Stimulated activated CD8-positive, alpha-beta memory T cell treated with anti-CD3 and anti-CD28 coated beads, Interleukin-7, amount 100 ng/mL, for 4 hours (primary cell): ENCODE data around the gene FRZB.
"Not testable (repeated sequence)": the region's sequence is repeated elsewhere in the genome, so short reads cannot be mapped to it uniquely, and the experiment has no call there.

Experiments
- DNase-seq, 2 donors: peaks; one replicate each; pipeline ENCODE4 v3.0.0-alpha.2; 2020; ENCODE audit warnings: low read depth in 2 of 2

The FRZB gene

DNA sequence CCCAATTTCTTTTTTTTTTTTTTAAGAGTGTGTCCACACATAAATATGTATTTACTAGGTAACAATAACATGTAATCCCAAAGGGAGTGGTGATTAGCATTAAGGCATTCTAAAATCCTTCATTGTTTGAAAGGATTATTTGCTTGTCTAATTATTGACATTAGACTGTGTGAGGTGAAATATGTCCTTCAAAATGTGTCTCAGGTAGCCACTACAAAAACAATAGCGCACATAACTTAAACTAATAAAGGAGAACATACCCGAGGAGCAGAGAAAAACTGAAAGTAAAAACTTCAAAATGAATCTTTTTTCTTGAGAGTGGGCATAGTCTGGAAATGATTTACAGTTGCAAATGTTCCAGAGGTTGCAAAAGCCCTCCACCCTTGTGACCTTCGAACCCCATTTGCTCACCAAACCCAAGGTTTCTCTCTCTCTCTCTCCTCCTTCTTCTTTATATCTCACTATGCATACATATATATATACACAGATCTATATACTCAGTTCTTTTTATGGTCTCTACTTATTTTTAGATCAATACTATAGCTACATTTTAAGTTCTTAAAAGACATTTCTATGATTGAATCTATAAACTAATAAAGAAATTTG lies 24.4 kb upstream of the FRZB start:
- DNase-seq = no peak

DNA sequence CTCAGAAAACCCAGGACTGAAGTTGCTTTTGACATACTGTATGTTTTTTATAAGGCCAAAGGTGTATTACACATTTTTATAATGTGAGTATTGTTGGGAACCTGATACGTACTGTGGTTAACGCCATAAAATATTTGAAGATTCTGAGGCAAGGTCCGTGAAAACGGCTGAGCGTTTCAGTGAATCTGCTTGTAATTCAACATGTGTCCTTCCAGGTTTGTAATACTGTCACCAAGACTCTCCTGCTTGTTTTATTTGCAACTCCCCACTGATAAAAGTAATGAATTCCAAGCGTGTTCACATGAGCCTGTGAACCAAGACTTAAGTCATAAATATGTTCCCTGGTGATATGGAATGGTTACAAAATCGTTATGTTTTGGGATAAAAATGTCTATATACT lies 23.9 kb upstream of the FRZB start:
- DNase-seq = no peak

DNA sequence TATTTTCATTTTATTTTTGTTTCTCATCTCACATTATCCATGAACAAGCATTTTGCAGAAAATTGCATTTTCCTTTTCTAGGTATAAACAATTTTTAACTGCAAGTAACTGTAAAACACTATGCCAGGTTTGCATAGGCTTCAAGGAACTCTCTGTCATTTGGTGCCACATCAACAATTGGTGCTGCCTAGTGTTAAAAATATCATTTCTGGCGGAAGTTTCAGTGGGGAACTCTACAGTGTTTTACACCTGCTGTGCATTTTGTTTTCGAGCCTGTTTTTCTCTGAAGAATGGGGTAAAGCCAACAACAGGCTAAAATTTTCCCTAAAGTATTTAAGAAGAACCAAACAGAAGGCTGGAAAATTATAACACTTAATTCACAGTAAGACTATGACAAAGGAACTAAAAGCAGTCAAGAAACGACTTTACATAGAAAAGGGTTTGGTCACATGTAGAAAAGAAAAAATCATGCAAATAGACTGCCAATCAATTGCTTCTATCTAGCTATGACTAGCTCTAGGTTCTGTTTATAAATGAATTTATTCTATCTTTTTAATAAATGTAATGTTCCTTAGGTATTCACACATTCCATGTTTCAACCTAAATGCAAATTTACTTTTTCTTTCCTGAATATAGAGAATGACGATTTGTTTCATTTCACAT lies 21.4 kb upstream of the FRZB start:
- DNase-seq = no peak

DNA sequence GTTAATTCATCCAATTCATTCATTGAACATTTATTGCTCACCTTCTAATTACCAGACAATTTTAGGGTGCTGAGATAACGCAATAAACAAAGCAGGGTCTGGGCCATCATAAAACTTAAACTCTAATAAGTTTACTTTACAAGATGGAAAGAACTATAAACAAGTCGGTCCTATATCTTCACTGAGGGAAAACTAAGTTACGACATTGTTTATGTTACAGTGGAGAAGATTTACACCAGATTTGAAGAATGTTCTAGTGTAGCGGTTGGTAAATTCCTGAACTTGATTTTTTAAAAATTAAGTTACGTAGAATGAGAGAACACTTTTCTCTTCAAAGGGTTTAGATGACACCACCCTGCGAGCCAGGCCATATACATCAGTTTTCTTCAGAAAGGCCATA lies 20.7 kb upstream of the FRZB start:
- no peak for DNase-seq

DNA sequence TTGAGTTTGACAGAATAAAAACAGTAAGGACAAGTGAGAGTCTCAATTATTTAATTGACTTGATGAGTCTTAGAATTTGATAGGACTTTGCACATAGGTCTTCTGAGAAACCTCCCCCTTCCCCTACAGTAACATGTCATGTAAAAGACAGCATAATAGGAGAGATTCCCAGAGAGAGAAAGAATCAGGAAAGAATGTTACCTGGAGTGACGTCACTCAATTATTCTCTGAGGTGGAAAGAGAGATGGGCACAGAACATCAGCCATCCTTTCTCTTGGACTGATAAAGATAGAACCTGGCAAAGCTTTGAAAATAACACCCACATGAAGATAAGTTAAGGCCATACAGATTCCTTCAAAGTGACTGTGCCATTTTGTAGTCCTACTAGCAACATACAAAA lies 19.3 kb upstream of the FRZB start:
- DNase-seq = no peak

DNA sequence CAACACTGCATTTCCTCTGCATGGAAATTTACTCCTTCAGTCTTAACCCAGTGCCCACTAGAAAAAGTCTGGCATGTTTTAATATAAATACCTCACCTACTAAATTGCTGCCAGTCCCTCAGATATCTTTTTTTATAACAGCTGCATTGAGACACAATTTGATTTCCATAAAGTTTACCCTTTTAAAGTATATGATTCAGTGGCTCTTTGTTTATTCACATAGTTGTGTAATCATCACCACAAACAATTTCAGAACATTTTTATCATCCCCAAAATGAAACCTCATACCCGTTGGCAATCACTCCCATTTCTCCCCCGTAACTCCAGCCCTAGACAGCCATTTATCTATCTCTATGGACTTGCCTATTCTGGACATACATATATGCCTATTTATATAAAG lies 17.0 kb upstream of the FRZB start:
- no peak for DNase-seq

DNA sequence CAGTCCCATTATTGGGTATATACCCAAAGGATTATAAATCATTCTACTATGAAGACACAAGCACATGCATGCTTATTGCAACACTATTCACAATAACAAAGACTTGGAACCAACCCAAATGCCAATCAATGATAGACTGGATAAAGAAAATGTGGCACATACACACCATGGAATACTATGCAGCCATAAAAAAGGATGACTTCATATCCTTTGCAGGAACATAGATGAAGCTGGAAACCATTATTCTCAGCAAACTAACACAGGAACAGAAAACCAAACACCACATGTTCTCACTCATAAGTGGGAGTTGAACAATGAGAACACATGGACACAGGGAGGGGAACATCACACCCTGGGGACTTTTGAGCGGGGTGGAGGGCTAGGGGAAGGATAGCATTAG lies 13.7 kb upstream of the FRZB start:
- DNase-seq = not testable (repeated sequence)

DNA sequence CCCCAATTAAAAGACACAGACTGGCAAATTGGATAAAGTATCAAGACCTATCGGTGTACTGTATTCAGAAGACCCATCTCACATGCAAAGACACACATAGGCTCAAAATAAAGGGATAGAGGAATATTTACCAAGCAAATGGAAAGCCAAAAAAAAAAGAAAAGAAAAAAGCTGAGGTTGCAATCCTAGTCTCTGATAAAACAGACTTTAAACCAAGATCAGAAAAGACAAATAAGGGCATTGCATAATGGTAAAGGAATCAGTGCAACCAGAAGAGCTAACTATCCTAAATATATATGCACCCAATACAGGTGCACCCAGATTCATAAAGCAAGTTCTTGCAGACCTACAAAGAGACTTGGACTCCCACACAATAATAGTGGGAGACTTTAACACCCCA lies 10.2 kb upstream of the FRZB start:
- not testable (repeated sequence) for DNase-seq

DNA sequence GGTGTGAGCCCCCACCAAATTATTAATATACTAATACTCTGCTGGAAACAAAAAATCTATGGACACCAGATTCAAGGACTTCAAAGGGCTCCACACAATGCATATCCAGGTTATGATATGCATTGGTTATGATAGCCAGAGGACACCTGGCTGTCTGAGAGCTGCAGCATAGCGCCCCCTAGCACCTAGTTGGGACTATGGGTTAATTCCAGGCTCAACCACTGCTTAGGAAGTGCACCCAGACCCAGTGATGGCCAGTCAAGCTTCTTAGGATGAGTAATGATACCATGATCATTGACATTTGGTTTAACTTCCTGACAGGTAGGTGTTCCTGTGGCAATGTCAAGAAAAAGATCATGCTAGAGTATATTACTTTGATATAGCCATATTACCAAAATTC lies 3.8 kb upstream of the FRZB start:
- no peak for DNase-seq

DNA sequence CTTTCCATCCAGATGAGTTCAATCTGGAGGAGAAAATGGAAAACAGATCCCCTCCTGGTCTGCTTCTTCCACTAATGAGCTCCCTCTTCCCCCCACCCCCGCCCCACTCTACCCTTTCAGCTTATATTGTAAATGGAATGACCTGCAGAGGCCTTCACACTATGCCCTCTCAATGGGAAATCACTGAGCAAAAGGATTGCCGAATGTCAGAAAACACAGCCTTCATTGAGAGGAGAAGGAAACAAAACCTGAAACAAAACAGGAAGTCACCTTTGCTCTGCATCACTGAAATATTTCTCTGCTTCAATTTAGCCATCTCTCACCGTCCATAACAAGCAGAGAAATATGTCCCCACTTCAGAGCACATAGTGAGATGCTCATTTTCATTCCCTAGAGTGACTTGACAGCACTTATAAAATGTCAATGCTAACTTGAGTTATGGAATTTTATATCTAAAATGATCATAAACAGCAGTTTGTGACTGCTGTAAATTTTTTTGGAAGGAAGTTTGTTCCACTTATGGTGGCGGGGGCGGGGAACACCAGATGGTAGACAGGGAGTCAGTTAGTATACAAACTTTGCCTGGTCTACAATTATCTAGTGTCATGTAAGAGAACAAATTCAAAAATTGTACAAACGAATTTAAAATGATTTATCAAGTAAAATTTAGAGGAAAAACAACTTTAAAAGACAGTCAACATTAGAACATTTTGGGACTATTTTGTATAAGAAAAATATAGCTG lies 1.8 kb upstream of the FRZB start:
- DNase-seq = no peak

DNA sequence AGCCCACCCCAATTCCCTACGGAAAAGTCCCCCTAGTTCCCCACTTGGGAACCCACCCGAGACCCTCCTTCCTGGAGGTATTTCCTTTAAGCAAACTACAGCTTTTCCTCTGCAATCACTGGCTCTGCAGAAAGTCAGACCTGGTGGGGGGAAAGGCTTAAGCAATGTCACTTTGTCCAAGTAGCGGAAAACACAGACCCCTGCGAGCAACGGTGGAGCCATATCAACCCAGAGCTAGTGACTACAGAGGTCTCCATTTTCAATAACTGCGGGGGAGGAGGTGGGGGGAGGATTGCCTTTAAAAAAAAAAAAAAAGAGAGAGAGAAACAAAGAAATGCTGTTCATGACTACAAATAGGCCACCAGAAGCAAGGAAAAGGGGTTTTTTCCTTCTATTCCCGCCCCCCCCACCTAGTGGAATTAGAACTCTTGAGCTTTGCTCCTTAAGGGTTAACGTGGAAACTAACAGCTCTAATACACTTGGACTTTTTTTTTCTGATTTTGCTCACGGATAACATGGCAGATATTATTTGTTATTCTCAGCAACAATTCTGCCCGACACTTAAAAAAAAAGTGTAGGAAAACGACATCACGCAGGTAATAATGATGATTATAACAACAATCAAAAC lies 1.1 kb upstream of the FRZB start:
- DNase-seq = no peak

DNA sequence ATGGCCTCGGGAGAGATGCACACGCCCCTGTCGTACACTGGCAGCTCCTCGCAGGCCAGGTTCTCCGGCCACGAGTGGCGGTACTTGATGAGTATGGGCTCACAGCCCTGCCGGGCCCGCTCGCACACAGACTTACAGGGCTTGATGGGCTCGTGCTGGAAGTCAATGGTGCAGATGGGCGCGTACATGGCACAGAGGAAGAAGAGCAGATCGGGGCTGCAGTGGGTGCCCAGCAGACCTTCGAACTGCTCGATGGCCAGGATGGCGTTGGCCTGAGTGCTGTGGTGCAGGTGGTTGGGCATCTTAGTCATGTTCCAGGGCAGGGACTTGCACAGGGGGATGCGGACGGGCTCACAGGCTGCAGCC lies 359 bp downstream of the FRZB start:
- DNase-seq = no peak

DNA sequence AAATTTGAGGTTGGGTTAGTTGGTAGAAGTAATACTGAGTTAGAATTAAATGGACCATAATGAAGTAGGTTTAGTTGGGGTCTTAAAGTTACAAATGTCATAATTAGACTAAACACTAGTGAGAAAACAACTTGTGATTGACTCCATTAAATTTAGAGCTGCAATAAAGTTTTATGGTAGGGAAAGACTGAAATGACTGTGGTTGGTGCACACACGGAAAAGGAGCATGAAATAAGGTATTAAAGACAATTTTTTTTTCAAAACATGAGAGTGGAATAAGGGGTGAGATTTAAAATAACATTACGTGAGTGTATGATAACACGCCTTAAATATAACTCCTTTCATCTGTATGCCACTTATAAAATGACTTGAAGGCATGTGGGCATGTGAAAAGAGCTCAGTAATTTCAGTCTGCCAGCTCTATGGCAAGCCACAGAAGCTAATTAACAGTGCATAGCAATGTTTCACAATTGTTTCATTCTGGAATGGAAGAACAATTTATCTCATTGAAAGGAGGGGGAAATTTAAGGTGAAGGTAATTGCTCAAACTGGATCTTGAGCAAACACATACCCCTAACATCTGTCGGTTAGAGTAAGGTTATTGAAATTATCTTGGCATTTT lies 1.4 kb downstream of the FRZB start:
- no peak for DNase-seq

DNA sequence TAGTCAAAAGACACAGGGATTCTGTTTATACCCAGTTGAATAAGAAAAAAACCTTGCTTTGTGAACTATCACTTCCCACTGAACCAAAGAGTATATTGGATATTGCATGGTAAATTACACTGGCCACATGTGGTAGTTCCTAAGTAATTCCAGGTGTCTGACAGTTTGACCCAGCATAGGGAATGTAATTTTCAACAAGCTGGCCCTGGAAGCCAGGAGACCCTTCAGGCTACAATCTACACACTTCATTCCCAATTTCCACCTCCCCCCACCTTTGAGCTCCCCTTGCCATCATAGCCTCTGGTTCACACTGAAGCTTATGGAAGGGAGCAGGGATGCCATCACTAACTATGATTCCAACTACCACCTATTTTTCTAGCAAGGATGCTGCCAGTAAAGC lies 2.8 kb downstream of the FRZB start:
- DNase-seq = no peak

DNA sequence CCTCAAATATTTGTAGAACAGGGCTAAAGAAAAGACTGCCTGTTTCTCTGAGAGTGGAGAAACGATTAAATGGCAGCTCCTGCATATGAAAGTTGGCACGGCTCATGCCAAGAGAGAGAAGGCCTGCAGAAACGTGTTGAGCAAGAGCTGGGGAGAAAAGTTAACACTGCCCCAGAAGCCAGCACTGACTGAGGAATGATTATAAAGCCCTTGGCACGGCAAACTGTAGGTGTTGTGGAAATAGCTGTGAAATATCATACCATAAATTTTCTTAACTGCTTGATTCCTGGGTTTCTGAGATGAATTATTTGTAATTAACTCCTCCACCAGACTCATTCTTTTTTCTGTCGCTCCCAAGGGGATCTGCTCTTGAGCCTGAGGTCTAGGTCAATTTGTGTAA lies 4.3 kb downstream of the FRZB start:
- DNase-seq = no peak

DNA sequence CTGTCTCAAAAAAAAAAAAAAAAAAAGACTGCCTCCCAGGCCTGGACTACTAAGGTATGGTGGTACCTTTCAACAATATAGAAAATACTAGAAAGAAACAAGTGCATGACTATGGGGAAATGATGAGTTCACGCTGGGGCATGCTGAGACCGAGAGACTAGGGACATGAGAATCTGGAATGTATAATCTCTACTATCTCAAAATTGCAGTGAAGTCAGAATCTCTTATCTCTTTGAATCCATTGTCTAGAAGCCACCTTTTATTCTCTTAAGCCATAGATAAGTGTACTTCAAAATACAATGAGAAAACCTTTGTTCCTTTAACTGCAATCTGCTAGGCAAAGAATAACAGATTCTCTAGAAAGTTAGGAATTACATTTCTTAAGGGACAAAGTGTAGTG lies 5.6 kb downstream of the FRZB start:
- DNase-seq = no peak

DNA sequence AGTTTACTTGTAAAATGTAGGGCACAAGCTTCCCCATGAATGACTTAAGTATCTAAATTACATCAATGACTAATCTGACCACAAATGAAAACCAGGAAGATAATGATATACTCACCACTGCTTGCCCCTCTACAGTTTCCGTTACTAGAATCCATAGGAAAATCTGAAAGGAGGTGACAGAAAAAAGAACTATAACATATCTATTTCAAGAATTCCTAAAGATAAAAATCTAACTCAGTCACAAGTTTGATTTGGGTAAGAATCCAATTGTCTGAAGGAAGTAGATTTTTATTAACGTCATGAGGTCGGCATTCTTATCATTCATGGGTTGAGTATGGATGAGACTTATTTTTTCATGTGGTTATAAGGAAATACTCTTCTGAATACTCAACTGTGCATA lies 7.8 kb downstream of the FRZB start:
- no peak for DNase-seq

DNA sequence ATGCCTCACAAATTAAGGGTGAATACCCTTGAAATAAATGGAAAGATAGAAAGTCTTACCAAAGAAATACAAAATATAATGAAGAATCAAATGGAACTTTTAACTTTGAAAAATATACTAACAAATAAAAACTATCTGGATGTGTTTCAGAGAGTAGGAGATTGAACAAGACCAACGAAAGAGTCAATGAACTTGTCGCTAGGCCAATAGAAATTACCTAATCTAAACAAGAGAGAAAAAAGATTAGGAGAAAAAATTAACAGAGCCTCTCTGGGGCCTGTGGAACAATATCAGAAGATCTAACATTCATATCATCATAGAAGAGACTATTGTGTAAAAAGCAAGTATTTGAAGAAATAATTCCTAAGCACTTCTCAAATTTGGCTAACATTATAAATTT lies 11.1 kb downstream of the FRZB start:
- no peak for DNase-seq

DNA sequence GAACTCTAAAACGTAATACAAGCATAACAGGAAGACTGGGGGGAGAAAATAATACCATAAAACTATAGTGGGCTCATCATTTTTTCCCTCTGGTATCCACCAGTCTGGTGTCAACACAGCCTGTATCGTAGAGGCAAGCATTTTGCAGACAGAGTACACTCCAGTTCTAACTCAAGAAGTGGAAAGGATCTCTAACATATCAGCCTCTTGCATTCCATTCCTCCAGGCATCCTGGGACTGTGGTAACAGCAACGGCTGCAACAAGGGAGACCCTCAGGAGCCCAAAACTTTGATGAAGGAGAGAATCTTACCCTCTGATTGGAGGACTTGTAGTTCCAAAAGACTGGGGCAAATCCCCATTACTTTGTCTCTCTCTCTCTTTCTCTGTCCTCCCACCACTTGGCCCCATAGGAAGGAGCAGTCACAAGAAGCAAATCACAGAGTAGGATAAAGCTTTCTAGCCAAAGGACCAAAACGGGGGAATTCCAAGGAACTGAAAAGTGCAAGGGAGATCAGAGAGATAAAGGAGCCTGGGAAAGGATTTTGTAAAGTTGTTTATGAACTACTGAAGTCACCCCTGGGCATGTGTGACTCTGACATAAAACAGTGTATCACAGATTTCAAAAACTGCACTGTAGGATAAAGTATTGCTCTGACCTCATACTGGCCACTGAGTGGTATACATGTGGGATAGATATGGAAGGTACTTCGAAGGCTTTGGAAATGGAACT lies 11.9 kb downstream of the FRZB start:
- no peak for DNase-seq

DNA sequence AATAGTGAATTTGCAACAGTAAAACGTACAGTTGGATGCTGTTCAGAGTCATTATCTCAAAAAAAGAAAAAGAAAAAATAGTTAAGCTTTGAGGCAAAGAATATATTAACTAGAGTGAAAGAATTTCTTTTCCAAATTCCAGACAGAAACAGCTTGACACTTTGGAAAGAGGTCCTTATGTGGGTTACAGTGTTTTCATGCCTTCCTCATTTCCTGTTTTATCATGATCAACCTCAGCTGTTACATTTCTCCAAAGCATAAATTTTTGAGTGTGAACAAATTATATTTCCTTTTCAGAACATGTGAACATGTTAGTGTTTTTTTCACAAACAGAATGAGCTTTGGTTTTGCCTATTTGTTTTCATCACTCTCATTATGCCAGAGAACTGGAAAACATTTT lies 13.6 kb downstream of the FRZB start:
- no peak for DNase-seq

DNA sequence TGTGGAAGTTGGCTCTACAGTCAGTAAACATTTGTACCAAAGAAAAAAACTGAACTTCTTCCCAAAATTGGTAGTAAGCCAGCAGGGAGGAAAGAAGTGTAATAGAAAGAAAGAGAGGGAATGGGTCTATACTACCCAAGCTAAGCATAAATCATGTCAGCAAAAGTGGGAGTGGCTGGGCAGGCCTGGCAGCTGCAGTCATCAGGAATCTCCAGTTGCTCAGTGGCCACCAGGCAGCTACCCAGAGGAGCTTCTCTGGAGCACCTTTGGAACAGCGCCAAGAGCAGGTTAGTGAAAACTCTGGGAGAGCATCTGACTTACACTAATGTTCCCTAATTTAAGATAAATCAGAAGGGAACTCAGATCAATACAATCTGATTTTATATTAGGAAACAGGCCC lies 14.3 kb downstream of the FRZB start:
- no peak for DNase-seq
